K562 (cell line): ENCODE measurements around the gene RBM19. TPM values are rescaled to one million over a fixed set of nuclear protein-coding genes. Genes with fewer than 3 reads are reported as not detected.

Source experiments
- ATAC-seq: fragments of 200-7000 bp; cut with Tn5 transposase; 3 replicates; pipeline ENCODE4 v1.9.1; 2020; ENCODE audit warnings: moderate library complexity
- BruUV-seq: library from RNA; stranded (reverse); fragments of 400-500 nt; replicated peaks from 2 replicates; lab custom pipeline; 2021; lab: Mats Ljungman, UMichigan
- CTCF ChIA-PET: fragments of 300-600 bp; formaldehyde crosslinking; extraction: SDS; loops from one replicate; lab custom pipeline; 2021; ENCODE audit warnings: low intra/inter-chr PET ratio; lab: Yijun Ruan, JAX
- POLR2A ChIA-PET: fragments of 300-600, 350-650 bp; sonication (Branson Sonifier 250); formaldehyde crosslinking; extraction: SDS; loops from one replicate; lab custom pipeline; 2021; ENCODE audit warnings: antibody characterized with exemption, inconsistent platforms; lab: Yijun Ruan, JAX
- DNase-seq, 4 experiments: peaks; one replicate each; pipeline versions ENCODE4 v3.0.0 to v3.0.0-alpha.2; 2011 to 2018; ENCODE audit warnings: low spot score in 3 of 4, mixed read lengths in 3 of 4; ENCODE audit errors: extremely low read depth in 1 of 4
- FAIRE-seq: peaks from 2 replicates; lab custom pipeline; 2011; peaks lifted over from hg19 to GRCh38; lab: Jason Lieb, UNC
- H2AFZ ChIP-seq: 2 replicates; pipeline ENCODE4 v1.6.0; 2011; ENCODE audit warnings: low read depth, low read length, control low read depth, inconsistent platforms
- H3K27ac ChIP-seq: fragments of 200-600 bp; 3 replicates; pipeline ENCODE4 v1.8.0; 2011; ENCODE audit warnings: low read depth, mild to moderate bottlenecking, control low read depth, inconsistent platforms, low read length, moderate library complexity, mixed read lengths; ENCODE audit errors: extremely low read depth
- H3K27me3 ChIP-seq, 2 experiments: fragments of 300-600 bp in 1 of 2; 2 replicates in 1 of 2; 3 replicates in 1 of 2; pipeline versions ENCODE4 v1.6.0 to v1.8.0; 2011; ENCODE audit warnings: inconsistent platforms in 2 of 2, low read length in 2 of 2, mild to moderate bottlenecking in 1 of 2, mixed read lengths in 1 of 2, moderate library complexity in 1 of 2; ENCODE audit not compliant: control insufficient read depth in 2 of 2, insufficient read depth in 2 of 2
- H3K36me3 ChIP-seq: fragments of 300-600 bp; 3 replicates; pipeline ENCODE4 v1.8.0; 2011; ENCODE audit warnings: mild to moderate bottlenecking, low read length, inconsistent platforms; ENCODE audit not compliant: control insufficient read depth, insufficient read depth
- H3K4me1 ChIP-seq, 2 experiments: fragments of 200-600 bp in 1 of 2; replicated peaks in 1 of 2; 2 replicates in 1 of 2; 3 replicates in 1 of 2; pipeline versions ENCODE4 v1.5.1 to v1.8.0; 2011; ENCODE audit warnings: inconsistent platforms in 2 of 2, low read length in 2 of 2, mild to moderate bottlenecking in 1 of 2, mixed read lengths in 1 of 2, moderate library complexity in 1 of 2; ENCODE audit not compliant: control insufficient read depth in 2 of 2, insufficient read depth in 2 of 2
- H3K4me2 ChIP-seq: 2 replicates; pipeline ENCODE4 v1.6.1; 2011; ENCODE audit warnings: low read length, control low read depth, inconsistent platforms, mixed read lengths; ENCODE audit not compliant: insufficient read depth
- H3K4me3 ChIP-seq: fragments of 200-600 bp; sonication (generic), shearing (Covaris generic); 2 replicates; pipeline ENCODE4 v1.5.1; 2016; ENCODE audit warnings: control low read depth, inconsistent platforms
- H3K79me2 ChIP-seq: fragments of 200-600 bp; 3 replicates; pipeline ENCODE4 v1.8.0; 2011; ENCODE audit warnings: low read length, inconsistent platforms; ENCODE audit not compliant: control insufficient read depth, insufficient read depth
- H3K9ac ChIP-seq, 2 experiments: 2 replicates each; pipeline versions ENCODE4 v1.6.0 to v1.6.1; 2011; ENCODE audit warnings: low read depth in 2 of 2, low read length in 2 of 2, control low read depth in 1 of 2, inconsistent platforms in 1 of 2, mild to moderate bottlenecking in 1 of 2, mixed read lengths in 1 of 2; ENCODE audit not compliant: insufficient read depth in 1 of 2
- H3K9me1 ChIP-seq: one replicate; pipeline ENCODE4 v1.6.0; 2011; ENCODE audit warnings: inconsistent platforms, mild to moderate bottlenecking, low read length, moderate library complexity; ENCODE audit not compliant: control insufficient read depth, insufficient read depth
- H3K9me3 ChIP-seq: replicated peaks from 2 replicates; pipeline ENCODE4 v1.5.1; 2011; ENCODE audit warnings: low read depth, low read length, inconsistent platforms; ENCODE audit not compliant: control insufficient read depth, insufficient read depth
- H4K20me1 ChIP-seq: replicated peaks from 2 replicates; pipeline ENCODE4 v1.6.1; 2011; ENCODE audit warnings: low read length, inconsistent platforms, mixed read lengths; ENCODE audit not compliant: control insufficient read depth, insufficient read depth
- E2F5 ChIP-seq: sonication (generic); formaldehyde crosslinking; IDR thresholded peaks from 2 replicates; pipeline ENCODE4 v1.8.0; 2022; ENCODE audit warnings: mild to moderate bottlenecking, missing genetic modification reagents
- EWSR1 ChIP-seq: fragments of 450-650 bp; IDR thresholded peaks from 2 replicates; pipeline ENCODE4 v1.6.1; 2018; ENCODE audit warnings: borderline replicate concordance, mild to moderate bottlenecking, low read depth, moderate library complexity; ENCODE audit not compliant: partially characterized antibody
- HDAC6 ChIP-seq: IDR thresholded peaks from 2 replicates; pipeline ENCODE4 v1.6.1; 2012; ENCODE audit warnings: low read depth, mild to moderate bottlenecking, control low read depth, inconsistent platforms, low read length, moderate library complexity
- MTA1 ChIP-seq: fragments of 450-650 bp; IDR thresholded peaks from 2 replicates; pipeline ENCODE4 v1.6.1; 2017; ENCODE audit warnings: borderline replicate concordance
- SIN3A ChIP-seq, 2 experiments: fragments of 150-350 bp in 1 of 2; IDR thresholded peaks; 2 replicates each; pipeline ENCODE4 v1.6.1; 2011 to 2016; ENCODE audit warnings: borderline replicate concordance in 2 of 2, low read depth in 2 of 2, low read length in 2 of 2, mild to moderate bottlenecking in 2 of 2, moderate library complexity in 2 of 2; ENCODE audit not compliant: control insufficient read depth in 1 of 2
- YY1 ChIP-seq, 3 experiments: IDR thresholded peaks; 2 replicates each; pipeline ENCODE4 v1.6.1; 2011; ENCODE audit warnings: low read length in 2 of 3, mild to moderate bottlenecking in 2 of 3, moderate library complexity in 2 of 3, borderline replicate concordance in 1 of 3, control low read depth in 1 of 3, low read depth in 1 of 3; ENCODE audit not compliant: insufficient read depth in 3 of 3, insufficient replicate concordance in 2 of 3, control insufficient read depth in 1 of 3, insufficient read length in 1 of 3; ENCODE audit errors: extremely low read depth in 1 of 3
- ZMIZ1 ChIP-seq, 2 experiments: fragments of 150-350 bp in 1 of 2; IDR thresholded peaks; 2 replicates each; pipeline ENCODE4 v1.6.1; 2012 to 2016; ENCODE audit warnings: low read depth in 2 of 2, low read length in 2 of 2, mild to moderate bottlenecking in 1 of 2, moderate library complexity in 1 of 2
- WGBS: fragments of 100-300 bp; shearing (Covaris generic); methylation state at CpG from one replicate; pipeline ENCODE4 v1.1.6; 2016; ENCODE audit warnings: low coverage, mixed read lengths; ENCODE audit not compliant: insufficient coverage; ENCODE audit errors: missing lambda C conversion rate; 5-methylcytosine and 5-hydroxymethylcytosine counted together
- in situ Hi-C: fragments of 300-500 bp; cut with MboI; formaldehyde crosslinking; loops from 4 replicates; pipeline ENCODE4 v1.15.0; 2018; ENCODE audit warnings: inconsistent platforms, mixed read lengths
- intact Hi-C: fragments of 100-400 bp; cut with micrococcal nuclease; formaldehyde crosslinking; loops from 2 replicates; pipeline ENCODE4 v1.14.2; 2022
- polyA plus RNA-seq, 8 experiments: library from polyadenylated mRNA; depleted of rRNA in 4 of 8; stranded (reverse) in 5 of 8; unstranded in 3 of 8; fragments of >200 nt; fragmentation: Nextera tagmentation in 2 of 8; fragmentation: Illumina TruSeq in 1 of 8; extraction: Ambion mirVana in 2 of 8; extraction: Trizol in 1 of 8; gene quantifications; 2 replicates each; pipeline versions ENCODE4 v1.2.1 to v1.2.3, GENCODE V29; 2011 to 2014; ENCODE audit warnings: inconsistent platforms in 1 of 8, missing spikeins in 1 of 8
- total RNA-seq, 7 experiments: library from RNA; depleted of rRNA in 6 of 7; stranded (reverse); fragments of >200 nt in 6 of 7; fragmentation: Illumina TruSeq in 2 of 7; extraction: Trizol in 2 of 7; gene quantifications; 2 replicates each; pipeline versions ENCODE4 v1.2.1 to v1.2.3, GENCODE V29; 2011 to 2021; ENCODE audit warnings: low replicate concordance in 1 of 7
- TF ChIP-seq, protein P1 (sequence below): sonication (generic); formaldehyde crosslinking; IDR thresholded peaks from 2 replicates; pipeline ENCODE4 v1.8.0; 2023; ENCODE audit warnings: mild to moderate bottlenecking, missing genetic modification reagents

RBM19 gene
- total and polyA plus RNA-seq, 9 of the 15 experiments (the other 6 are each of a cell fraction or from before 2014, with no cell fraction given): 16.0 to 58.4 (median 37.9) TPM

- no peak for FAIRE-seq
- TF ChIP-seq E2F5 (CRISPR knock-in tag) (no peak), MTA1 (no peak), EWSR1 (no peak), SIN3A (IDR thresholded peaks at IDR 0.05; ENCODE audit: borderline replicate concordance in 2 of 2, control insufficient read depth in 1 of 2, low read depth in 2 of 2, low read length in 2 of 2) (no peak), HDAC6 (no peak), ZMIZ1 (IDR thresholded peaks at IDR 0.05; ENCODE audit: low read depth in 2 of 2, low read length in 2 of 2) (no peak), YY1 (IDR thresholded peaks at IDR 0.05; ENCODE audit: borderline replicate concordance in 1 of 3, control insufficient read depth in 1 of 3, extremely low read depth in 1 of 3, insufficient read depth in 3 of 3, insufficient read length in 1 of 3, insufficient replicate concordance in 2 of 3, low read depth in 1 of 3, low read length in 2 of 3) (no peak)
- TF ChIP-seq, protein P1, sequence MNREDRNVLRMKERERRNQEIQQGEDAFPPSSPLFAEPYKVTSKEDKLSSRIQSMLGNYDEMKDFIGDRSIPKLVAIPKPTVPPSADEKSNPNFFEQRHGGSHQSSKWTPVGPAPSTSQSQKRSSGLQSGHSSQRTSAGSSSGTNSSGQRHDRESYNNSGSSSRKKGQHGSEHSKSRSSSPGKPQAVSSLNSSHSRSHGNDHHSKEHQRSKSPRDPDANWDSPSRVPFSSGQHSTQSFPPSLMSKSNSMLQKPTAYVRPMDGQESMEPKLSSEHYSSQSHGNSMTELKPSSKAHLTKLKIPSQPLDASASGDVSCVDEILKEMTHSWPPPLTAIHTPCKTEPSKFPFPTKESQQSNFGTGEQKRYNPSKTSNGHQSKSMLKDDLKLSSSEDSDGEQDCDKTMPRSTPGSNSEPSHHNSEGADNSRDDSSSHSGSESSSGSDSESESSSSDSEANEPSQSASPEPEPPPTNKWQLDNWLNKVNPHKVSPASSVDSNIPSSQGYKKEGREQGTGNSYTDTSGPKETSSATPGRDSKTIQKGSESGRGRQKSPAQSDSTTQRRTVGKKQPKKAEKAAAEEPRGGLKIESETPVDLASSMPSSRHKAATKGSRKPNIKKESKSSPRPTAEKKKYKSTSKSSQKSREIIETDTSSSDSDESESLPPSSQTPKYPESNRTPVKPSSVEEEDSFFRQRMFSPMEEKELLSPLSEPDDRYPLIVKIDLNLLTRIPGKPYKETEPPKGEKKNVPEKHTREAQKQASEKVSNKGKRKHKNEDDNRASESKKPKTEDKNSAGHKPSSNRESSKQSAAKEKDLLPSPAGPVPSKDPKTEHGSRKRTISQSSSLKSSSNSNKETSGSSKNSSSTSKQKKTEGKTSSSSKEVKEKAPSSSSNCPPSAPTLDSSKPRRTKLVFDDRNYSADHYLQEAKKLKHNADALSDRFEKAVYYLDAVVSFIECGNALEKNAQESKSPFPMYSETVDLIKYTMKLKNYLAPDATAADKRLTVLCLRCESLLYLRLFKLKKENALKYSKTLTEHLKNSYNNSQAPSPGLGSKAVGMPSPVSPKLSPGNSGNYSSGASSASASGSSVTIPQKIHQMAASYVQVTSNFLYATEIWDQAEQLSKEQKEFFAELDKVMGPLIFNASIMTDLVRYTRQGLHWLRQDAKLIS: no peak
These were observed 162.4 kb downstream of the RBM19 start for GRCh38 chr12:113803759-113804140.

More at GRCh38 chr12:113803759-113804140, 162.4 kb downstream of the RBM19 start:
- Histone ChIP-seq H3K27me3 (peaks cover 2 to 15% of the 10 kb centered on the region in 2 experiments; a peak in 4 of 5 replicates), H3K4me2 (no peak overlapping the region), H3K36me3 (no peaks in the 10 kb centered on the region), H4K20me1 (peaks cover 6% of the 10 kb centered on the region), H3K9ac (no peak overlapping the region), H3K4me3 (no peak overlapping the region), H2AFZ (no peak overlapping the region), H3K79me2 (no peaks in the 10 kb centered on the region), H3K27ac (no peak overlapping the region), H3K9me1 (no peaks in the 10 kb centered on the region), H3K4me1 (peaks cover 10 to 13% of the 10 kb centered on the region in 2 experiments; a peak in 4 of 5 replicates), H3K9me3 (no peaks in the 10 kb centered on the region)
- intact Hi-C loops (no loop called here), in situ Hi-C loops (no loop called here)
- WGBS: 16% methylated on average over 3 of the region's 3 CpGs
- CTCF ChIA-PET: no interaction called here
- no peak for DNase-seq
- no peak for ATAC-seq
- POLR2A ChIA-PET: no interaction called here
- BruUV-seq: no TSS peak
